CD4-positive, alpha-beta T cell treated with Interleukin-15 for 4 hours (primary cell): ENCODE results near the gene TERB2.
"Not testable (repeated sequence)": the region's sequence is repeated elsewhere in the genome, so short reads cannot be mapped to it uniquely, and the experiment has no call there.

Source experiments
- DNase-seq: peaks from one replicate; pipeline ENCODE4 v3.0.0-alpha.2; 2020; ENCODE audit warnings: low spot score

The TERB2 gene

DNA sequence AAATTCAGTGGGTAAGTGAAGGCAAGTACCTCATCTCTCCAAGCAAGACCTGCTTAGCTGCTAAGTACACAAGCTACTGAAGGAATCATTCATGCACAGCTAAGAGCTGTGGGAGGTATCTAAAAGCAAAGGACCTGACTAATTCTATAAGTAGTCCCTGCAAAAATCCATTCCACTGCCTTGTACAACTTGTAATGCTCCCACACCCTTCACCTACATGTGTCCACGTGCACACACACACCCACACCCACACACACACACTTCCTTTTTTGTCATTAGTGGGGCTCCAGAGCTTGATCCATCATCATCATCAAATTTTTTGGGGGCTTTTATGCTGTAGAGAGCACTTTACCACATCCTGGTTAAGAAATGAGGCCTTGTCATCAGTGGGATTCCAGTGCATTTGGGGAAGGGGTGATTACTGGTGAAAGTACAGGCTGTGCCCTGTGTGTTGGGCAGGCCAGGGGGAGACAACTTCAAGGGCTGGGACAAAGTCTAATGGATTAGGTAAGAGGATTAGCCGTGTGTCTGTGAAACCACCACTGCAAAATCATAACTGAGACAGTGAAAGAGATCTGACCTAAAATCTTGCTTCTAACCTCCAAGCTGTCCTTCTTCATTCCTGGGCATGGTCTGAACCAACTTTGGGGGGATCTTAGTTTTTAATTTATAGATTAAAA, 47.4 kb downstream of the TERB2 start:
- DNase-seq: not testable (repeated sequence)

DNA sequence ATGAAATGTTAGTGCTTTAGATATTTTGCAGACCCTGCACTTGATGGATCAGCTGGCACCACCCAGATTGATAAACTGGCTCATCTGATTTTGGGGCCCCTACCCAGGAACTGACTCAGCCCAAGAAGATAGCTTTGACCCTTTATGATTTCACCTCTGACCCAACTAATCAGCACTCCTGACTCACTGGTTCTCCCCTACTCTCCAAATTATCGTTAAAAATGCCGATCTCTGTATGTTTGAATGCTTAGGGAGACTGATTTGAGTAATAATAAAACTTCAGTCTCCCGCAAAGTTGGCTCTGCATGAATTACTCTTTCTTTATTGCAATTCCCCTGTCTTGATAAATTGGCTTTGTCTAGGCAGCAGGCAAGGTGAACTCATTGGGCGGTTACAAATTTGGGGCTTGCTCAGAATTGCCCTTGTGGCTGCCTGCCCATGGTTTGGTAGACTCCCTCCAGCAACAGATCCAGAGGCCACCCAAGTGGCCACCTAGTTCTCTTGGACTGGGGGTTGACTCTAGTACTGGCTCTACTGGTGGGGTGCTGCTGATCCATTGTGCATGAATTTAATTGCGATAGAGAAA, 48.2 kb downstream of the TERB2 start:
- not testable (repeated sequence) for DNase-seq

DNA sequence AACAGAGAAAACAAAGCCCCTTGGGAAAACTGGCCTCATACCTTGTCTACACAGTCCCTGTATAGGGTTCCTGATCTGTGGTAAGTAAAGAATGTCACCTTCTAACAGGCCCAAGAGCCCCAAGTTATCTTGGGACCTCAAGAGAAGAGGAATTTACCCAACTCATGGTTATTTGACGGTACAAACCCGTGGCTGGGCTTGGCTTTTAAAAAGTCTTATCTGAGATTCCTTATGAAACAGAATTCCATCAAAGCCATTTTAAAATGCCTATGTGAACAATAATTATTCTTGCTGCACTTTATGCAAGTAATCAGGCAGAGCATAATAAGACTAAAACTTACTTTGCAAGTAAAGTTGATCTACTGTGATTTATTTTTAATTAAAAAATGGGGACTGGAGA, 52.6 kb downstream of the TERB2 start:
- DNase-seq: no peak

DNA sequence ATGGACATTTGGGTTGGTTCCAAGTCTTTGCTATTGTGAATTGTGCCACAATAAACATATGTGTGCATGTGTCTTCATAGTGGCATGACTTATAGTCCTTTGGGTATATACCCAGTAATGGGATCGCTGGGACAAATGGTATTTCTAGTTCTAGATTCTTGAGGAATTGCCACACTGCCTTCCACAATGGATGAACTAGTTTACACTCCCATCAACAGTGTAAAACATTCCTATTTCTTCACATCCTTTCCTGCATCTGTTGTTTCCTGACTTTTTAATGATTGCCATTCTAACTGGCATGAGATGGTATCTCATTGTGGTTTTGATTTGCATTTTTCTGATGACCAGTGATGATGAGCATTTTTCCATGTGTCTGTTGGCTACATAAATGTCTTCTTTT, 58.6 kb downstream of the TERB2 start:
- DNase-seq: not testable (repeated sequence)

DNA sequence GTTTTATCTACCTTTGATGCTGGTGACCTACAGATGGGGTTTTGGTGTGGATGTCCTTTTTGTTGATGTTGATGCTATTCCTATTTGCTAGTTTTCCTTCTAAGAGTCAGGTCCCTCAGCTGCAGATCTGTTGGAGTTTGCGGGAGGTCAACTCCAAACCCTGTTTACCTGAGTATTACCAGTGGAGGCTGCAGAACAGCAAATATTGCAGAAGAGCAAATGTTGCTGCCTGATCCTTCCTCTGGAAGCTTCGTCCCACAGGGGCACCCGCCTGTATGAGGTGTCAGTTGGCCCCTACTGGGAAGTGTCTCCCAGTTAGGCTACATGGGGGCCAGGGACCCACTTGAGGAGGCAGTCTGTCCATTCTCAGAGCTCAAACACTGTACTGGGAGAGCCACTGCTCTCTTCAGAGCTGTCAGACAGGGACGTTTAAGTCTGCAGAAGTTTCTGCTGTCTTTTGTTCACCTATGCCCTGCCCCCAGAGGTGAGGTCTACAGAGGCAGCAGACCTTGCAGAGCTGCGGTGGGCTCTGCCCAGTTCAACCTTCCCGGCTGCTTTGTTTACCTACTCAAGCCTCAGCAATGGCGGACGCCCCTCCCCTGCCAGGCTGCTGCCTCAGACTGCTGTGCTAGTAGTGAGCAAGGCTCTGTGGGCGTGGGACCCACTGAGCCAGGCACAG, 63.9 kb downstream of the TERB2 start:
- DNase-seq: not testable (repeated sequence)

DNA sequence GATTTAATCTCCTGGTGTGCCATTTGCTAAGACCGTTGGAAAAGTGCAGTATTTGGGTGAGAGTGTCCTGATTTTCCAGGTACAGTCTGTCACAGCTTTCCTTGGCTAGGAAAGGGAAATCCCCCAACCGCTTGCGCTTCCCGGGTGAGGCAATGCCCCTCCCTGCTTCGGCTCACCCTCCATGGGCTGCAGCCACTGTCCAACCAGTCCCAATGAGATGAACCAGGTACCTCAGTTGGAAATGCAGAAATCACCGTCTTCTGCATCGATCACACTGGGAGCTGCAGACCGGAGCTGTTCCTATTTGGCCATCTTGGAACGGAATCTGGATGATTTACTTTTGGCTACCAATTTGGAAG, 64.4 kb downstream of the TERB2 start:
- not testable (repeated sequence) for DNase-seq

DNA sequence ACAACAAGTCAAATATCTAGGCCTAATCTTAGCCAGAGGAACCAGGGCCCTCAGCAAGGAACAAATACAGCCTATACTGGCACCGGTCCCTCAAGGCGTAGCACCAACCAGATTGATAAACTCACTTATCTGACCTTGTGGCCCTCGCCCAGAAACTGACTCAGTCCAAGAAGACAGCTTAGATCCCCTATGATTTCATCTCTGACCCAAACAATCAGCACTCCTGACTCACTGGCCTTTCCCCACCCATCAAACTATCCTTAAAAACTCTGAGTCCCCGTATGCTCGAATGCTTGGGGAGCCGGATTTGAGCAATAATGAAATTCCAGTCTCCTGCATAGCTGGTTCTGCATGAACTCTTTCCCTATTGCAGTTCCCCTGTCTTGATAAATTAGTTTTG, 64.9 kb downstream of the TERB2 start:
- no peak for DNase-seq

DNA sequence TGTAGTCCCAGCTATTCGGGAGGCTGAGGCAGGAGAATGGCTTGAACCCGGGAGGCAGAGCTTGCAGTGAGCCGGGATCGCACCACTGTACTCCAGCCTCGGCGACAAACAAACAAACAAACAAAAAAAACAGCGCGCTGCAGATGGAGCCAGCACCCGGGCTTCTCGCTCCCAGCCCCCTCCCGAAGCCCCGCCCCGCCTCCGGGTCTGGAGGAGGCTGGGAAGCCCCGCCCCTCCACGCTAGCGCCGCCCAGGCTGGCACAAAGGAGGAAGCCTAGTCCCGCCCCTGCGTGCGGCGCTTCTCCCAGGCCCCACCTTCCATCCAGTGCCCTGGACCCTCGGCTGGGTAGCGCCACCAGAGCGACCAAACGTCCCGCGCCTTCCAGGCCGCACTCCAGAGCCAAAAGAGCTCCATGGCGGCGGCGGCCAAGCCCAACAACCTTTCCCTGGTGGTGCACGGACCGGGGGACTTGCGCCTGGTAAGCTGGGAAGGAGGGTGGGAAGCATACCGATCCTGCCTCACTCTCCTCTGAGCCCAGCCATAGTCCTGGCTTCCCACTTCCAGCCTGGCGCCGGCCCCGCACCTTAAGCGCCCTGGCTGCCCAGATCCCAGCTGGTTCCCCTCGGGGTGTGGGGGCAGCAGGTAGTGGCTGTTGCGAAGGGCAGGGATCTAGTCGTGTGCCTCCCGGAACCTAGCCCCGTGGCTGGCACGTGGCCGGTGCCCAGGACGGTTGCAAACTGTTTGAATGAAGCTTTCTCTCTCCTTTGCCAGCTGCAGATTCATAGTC, 66.6 kb downstream of the TERB2 start, which contains the start of gene SORD:
SORD (plus strand) TSS at position 325 of the 788 bp plus-strand sequence; CDS start at position 414, 89 bp downstream.
- peak; percentile 85 for DNase-seq

DNA sequence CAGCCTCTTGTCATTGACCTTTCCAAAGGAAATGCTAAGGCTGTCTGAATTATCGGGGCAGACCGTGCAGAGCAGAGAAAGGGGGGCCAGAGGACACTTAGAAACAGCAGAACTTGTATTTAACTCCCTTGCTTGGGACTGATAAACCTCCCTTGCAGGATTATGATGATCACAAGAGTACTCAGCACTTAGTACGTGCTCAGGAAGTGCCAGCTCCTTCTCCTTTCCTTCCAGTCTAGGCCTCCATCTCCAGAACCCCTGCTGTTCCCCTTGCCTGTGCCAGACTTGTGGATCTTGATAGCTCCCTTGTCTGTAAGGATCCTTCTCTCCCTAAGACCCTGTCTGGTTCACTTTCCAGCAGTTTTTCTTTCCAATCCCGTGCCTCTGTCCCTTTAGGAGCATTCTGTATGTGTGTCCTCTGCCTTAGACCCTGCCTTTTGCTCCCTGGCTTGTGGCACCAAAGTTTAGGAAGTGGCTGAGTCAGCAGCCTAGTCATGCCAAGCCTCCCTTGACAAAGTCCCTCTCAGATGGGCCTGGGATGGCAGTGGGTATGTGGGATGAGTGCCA, 67.3 kb downstream of the TERB2 start:
- no peak for DNase-seq

DNA sequence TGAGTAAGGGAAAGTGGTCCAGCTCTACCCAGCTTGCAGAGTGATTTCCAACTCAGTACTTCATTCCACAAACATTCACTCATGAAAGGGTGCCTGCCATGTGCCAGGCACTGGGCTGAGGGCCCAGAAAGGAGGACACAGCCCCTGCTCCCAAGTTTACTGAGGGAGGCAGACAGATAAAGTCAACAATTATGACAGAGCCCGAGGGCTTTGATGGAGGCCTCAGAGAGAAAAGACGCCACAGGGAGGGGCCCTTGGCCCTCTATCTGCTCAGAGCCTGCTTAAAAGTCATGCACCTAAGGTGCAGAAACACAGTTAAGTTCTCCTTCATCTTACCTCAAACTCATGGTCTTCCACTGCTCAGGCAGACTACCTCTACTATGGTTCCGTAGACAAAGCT, 68.2 kb downstream of the TERB2 start:
- DNase-seq: not testable (repeated sequence)

DNA sequence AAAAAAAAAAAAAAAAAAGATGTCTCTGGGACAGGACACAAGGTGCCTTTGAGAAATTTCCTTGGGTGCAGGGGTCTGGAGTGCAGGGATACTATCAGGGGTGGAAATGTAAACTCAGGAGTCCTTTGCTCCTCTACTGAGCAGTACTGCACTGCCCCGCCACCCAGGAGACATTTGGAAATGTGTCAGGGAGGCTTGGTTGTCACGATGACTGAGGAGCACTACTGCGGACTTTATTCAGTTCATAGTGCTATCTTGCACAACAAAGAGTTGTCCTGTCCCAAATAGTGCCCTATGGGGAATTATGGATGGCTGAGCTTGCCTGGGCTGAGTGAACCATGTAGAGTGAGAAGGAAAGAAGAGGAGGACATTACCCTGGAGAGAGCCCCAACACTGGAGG, 69.1 kb downstream of the TERB2 start:
- not testable (repeated sequence) for DNase-seq

DNA sequence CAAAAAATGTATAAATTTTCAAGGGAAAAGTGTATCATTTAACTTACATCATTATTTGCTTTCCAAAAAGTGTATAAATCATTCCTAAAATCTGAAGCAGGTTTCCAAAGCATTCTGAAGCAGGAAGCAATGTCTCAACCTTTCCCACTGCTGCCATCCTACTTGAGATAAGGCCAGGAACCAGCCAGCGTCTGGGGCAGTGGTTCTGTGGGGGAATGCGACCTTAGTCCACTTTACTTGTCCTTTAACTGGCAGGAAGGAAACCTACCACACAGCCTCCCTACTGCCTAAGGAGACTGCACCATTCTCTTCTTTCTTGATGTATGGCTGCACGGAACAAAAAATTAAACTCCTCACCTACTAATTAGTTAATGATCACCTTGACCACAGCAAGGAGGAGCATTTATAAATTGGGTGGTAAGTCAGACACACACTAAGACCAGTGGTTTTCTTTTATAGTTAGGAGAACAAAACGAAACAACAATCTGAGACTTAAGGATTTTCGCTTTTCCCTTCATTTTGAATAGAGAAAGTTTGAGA, 70.2 kb downstream of the TERB2 start:
- no peak for DNase-seq

DNA sequence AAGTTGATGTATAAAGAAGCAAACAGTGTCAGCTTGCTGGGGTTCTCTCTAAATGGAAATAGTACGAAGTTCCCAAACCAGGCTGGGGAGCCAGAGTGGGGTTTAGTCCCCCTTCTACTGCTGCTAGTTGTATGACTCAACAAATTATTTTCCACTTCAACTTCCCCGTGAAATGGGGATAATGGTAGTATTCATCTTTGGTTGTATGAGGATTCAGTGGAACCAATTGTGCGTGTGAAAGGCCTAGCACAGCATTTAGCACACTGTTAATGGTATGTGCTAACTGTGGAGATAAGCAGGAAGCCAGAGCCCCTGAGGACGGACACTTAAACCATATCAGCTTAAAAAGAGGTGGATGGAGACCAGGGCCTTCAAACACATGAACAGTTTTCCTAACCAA, 70.7 kb downstream of the TERB2 start:
- DNase-seq: no peak
